ENCODE measurements around the gene PCDHGA12. TPM values are rescaled to one million over a fixed set of nuclear protein-coding genes. Genes with fewer than 3 reads are reported as not detected.

The PCDHGA12 gene
- total RNA-seq, 1 experiment from 2014 or later, result 2.1 TPM

DNA sequence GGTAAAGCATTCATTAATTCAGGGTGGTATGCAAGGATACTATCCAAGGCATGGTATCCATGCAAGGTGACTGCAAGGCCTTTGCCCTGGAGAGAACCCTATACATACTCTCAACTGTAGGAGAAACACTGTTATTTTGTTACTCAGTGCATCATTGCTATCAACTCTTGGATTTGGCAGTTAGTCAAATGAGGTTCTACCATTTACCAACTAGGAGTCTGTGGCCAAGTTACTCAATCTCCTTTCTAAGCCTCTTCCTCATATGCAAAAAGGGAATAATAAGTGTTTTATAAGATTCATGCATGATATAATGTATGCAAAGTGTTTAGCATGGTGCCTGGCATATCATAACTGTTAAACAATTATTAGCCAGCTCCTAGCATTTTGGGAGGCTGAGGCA lies 49.5 kb downstream of the PCDHGA12 start:
- Mint-ChIP-seq H3K4me3 (no peak overlapping the region), H3K36me3 (peaks cover 7% of the 10 kb centered on the region), H3K9me3 (peaks cover 2% of the 10 kb centered on the region; the same call in 1 of the 2 replicates), H3K27me3 (ENCODE audit: low read depth) (peaks cover 29% of the 10 kb centered on the region), H3K27ac (no peak overlapping the region), H3K4me1 (peaks cover 53% of the 10 kb centered on the region)
- ChIA-PET POLR2A (no interaction called here), CTCF (interaction anchor here (1.6 to 2.7 kb wide), 3 partner anchors 34 to 62 kb away, joined by 4 to 10 read pairs (median 6); partner anchors contain the start of genes PCDHGA11 and PCDHGB7)
- DNase-seq (ENCODE audit: low spot score), result no peak
- TF ChIP-seq FOXP1 (CRISPR knock-in tag; IDR thresholded peaks at IDR 0.05; ENCODE audit: borderline replicate concordance), result no peak
- TF ChIP-seq OVOL2 (CRISPR knock-in tag; IDR thresholded peaks at IDR 0.05; ENCODE audit: borderline replicate concordance), result no peak
- TF ChIP-seq, protein P1, sequence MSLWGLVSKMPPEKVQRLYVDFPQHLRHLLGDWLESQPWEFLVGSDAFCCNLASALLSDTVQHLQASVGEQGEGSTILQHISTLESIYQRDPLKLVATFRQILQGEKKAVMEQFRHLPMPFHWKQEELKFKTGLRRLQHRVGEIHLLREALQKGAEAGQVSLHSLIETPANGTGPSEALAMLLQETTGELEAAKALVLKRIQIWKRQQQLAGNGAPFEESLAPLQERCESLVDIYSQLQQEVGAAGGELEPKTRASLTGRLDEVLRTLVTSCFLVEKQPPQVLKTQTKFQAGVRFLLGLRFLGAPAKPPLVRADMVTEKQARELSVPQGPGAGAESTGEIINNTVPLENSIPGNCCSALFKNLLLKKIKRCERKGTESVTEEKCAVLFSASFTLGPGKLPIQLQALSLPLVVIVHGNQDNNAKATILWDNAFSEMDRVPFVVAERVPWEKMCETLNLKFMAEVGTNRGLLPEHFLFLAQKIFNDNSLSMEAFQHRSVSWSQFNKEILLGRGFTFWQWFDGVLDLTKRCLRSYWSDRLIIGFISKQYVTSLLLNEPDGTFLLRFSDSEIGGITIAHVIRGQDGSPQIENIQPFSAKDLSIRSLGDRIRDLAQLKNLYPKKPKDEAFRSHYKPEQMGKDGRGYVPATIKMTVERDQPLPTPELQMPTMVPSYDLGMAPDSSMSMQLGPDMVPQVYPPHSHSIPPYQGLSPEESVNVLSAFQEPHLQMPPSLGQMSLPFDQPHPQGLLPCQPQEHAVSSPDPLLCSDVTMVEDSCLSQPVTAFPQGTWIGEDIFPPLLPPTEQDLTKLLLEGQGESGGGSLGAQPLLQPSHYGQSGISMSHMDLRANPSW (CRISPR knock-in tag; conservative IDR thresholded peaks at IDR 0.05; ENCODE audit: low read depth), result no peak
- ATAC-seq, result no peak

Other genes starting within 250 kb of the PCDHGA12 start
- 3.5 to 4.1 TPM (median 3.7 TPM) in 3 replicates for gene PCDHB16, start 248.1 kb upstream of the PCDHGA12 start, total RNA-seq (2021)
- gene PCDHB9, start 243.3 kb upstream of the PCDHGA12 start, total RNA-seq (2021), result 1.6 to 2.3 TPM (median 1.7 TPM) in 3 replicates
- 1.4 to 1.9 TPM (median 1.7 TPM) in 3 replicates for gene PCDHB10, start 238.2 kb upstream of the PCDHGA12 start, total RNA-seq (2021)
- gene PCDHB11, start 230.9 kb upstream of the PCDHGA12 start, total RNA-seq (2021), result 0.61 to 1.2 TPM (median 0.92 TPM) in 3 replicates
- 2.7 to 3.1 TPM (median 3.1 TPM) in 3 replicates for gene PCDHB12, start 221.8 kb upstream of the PCDHGA12 start, total RNA-seq (2021)
- 2.2 to 2.9 TPM (median 2.6 TPM) in 3 replicates for gene PCDHB13, start 216.6 kb upstream of the PCDHGA12 start, total RNA-seq (2021)
- 2.6 to 3.5 TPM (median 2.8 TPM) in 3 replicates for gene PCDHB14, start 207.2 kb upstream of the PCDHGA12 start, total RNA-seq (2021)
- gene PCDHB15, start 185.1 kb upstream of the PCDHGA12 start, total RNA-seq (2021), result 7.7 to 8.7 TPM (median 8.4 TPM) in 3 replicates
- gene SLC25A2, start 126.5 kb upstream of the PCDHGA12 start, total RNA-seq (2021), result 0.24 TPM in 1 of 3 replicates, not detected in the others
- 87.8 to 96.2 TPM (median 90.1 TPM) in 3 replicates for gene TAF7, start 109.7 kb upstream of the PCDHGA12 start, total RNA-seq (2021)
- 1.1 to 1.5 TPM (median 1.2 TPM) in 3 replicates for gene PCDHGA1, start 100.0 kb upstream of the PCDHGA12 start, total RNA-seq (2021)
- gene PCDHGA2, start 91.7 kb upstream of the PCDHGA12 start, total RNA-seq (2021), result 0.66 to 0.96 TPM (median 0.94 TPM) in 3 replicates
- gene PCDHGA3, start 86.7 kb upstream of the PCDHGA12 start, total RNA-seq (2021), result 0.92 to 1.3 TPM (median 0.98 TPM) in 3 replicates
- 4.9 to 5.6 TPM (median 5.5 TPM) in 3 replicates for gene PCDHGB1, start 80.4 kb upstream of the PCDHGA12 start, total RNA-seq (2021)
- 3.4 to 3.9 TPM (median 3.5 TPM) in 3 replicates for gene PCDHGA4, start 75.5 kb upstream of the PCDHGA12 start, total RNA-seq (2021)
- gene PCDHGB2, start 70.5 kb upstream of the PCDHGA12 start, total RNA-seq (2021), result 4.1 to 5.5 TPM (median 5.2 TPM) in 3 replicates
- 2.0 to 2.5 TPM (median 2.4 TPM) in 3 replicates for gene PCDHGA5, start 66.3 kb upstream of the PCDHGA12 start, total RNA-seq (2021)
- 3.3 to 4.2 TPM (median 3.5 TPM) in 3 replicates for gene PCDHGB3, start 60.3 kb upstream of the PCDHGA12 start, total RNA-seq (2021)
- gene PCDHGA6, start 56.6 kb upstream of the PCDHGA12 start, total RNA-seq (2021), result 2.6 to 3.3 TPM (median 3.0 TPM) in 3 replicates
- 1.6 to 2.8 TPM (median 2.1 TPM) in 3 replicates for gene PCDHGA7, start 47.8 kb upstream of the PCDHGA12 start, total RNA-seq (2021)
- gene PCDHGB4, start 42.8 kb upstream of the PCDHGA12 start, total RNA-seq (2021), result 7.8 to 9.1 TPM (median 8.8 TPM) in 3 replicates
- gene PCDHGA8, start 37.9 kb upstream of the PCDHGA12 start, total RNA-seq (2021), result 1.4 to 2.4 TPM (median 2.1 TPM) in 3 replicates
- 7.6 to 9.7 TPM (median 7.7 TPM) in 3 replicates for gene PCDHGB5, start 32.6 kb upstream of the PCDHGA12 start, total RNA-seq (2021)
- gene PCDHGA9, start 27.7 kb upstream of the PCDHGA12 start, total RNA-seq (2021), result 1.9 to 2.9 TPM (median 2.3 TPM) in 3 replicates
- gene PCDHGB6, start 22.5 kb upstream of the PCDHGA12 start, total RNA-seq (2021), result 6.0 to 6.7 TPM (median 6.1 TPM) in 3 replicates
- gene PCDHGA10, start 17.5 kb upstream of the PCDHGA12 start, total RNA-seq (2021), result 10.7 to 11.9 TPM (median 11.0 TPM) in 3 replicates
- gene PCDHGB7, start 12.8 kb upstream of the PCDHGA12 start, total RNA-seq (2021), result 10.5 to 11.2 TPM (median 10.7 TPM) in 3 replicates
- 7.0 to 8.4 TPM (median 7.1 TPM) in 3 replicates for gene PCDHGA11, start 9.5 kb upstream of the PCDHGA12 start, total RNA-seq (2021)
- gene PCDHGC3, start 45.5 kb downstream of the PCDHGA12 start, total RNA-seq (2021), result 28.1 to 29.4 TPM (median 29.1 TPM) in 3 replicates
- 4.5 to 6.1 TPM (median 5.1 TPM) in 3 replicates for gene PCDHGC4, start 54.5 kb downstream of the PCDHGA12 start, total RNA-seq (2021)
- 1.1 to 1.5 TPM (median 1.1 TPM) in 3 replicates for gene PCDHGC5, start 58.6 kb downstream of the PCDHGA12 start, total RNA-seq (2021)
- 90.9 to 109 TPM (median 96.0 TPM) in 3 replicates for gene DIAPH1, start 188.5 kb downstream of the PCDHGA12 start, total RNA-seq (2021)
- 84.7 to 96.2 TPM (median 94.5 TPM) in 3 replicates for gene HDAC3, start 206.3 kb downstream of the PCDHGA12 start, total RNA-seq (2021)
- gene RELL2, start 206.5 kb downstream of the PCDHGA12 start, total RNA-seq (2021), result 19.3 to 23.8 TPM (median 21.4 TPM) in 3 replicates
- gene FCHSD1, start 220.9 kb downstream of the PCDHGA12 start, total RNA-seq (2021), result 43.6 to 50.3 TPM (median 44.8 TPM) in 3 replicates

Measured in WTC11 (cell line).